Sigmoid colon (tissue), 4 donors: Measurements from ENCODE around the gene SGPP1.

ENCODE experiments used
- CTCF ChIP-seq, 4 experiments: fragments of 450-650 bp in 3 of 4; fragments of 200-600 bp in 1 of 4; IDR thresholded peaks; one replicate each; pipeline ENCODE4 v1.5.1; 2016 to 2019; ENCODE audit warnings: antibody characterized with exemption in 4 of 4, mild to moderate bottlenecking in 3 of 4, moderate library complexity in 2 of 4
- EP300 ChIP-seq, 4 donors: sonication (generic); formaldehyde crosslinking; IDR thresholded peaks; one replicate each; pipeline ENCODE4 v1.6.1; 2017; ENCODE audit warnings: antibody characterized with exemption in 4 of 4
- POLR2A ChIP-seq, 2 donors: fragments of 450-650 bp; IDR thresholded peaks; one replicate each; pipeline ENCODE4 v1.6.1; 2016; ENCODE audit warnings: antibody characterized with exemption in 2 of 2, mild to moderate bottlenecking in 2 of 2, moderate library complexity in 2 of 2
- POLR2AphosphoS5 ChIP-seq, 4 donors: sonication (generic); formaldehyde crosslinking; IDR thresholded peaks; one replicate each; pipeline ENCODE4 v1.6.1; 2017; ENCODE audit warnings: antibody characterized with exemption in 4 of 4

GRCh38 chr14:63654346-63654745 lies 73.5 kb downstream of the SGPP1 start:
- TF ChIP-seq EP300 (IDR thresholded peaks at IDR 0.05), result no peak
- TF ChIP-seq CTCF (IDR thresholded peaks at IDR 0.05), result no peak
- TF ChIP-seq POLR2AphosphoS5 (IDR thresholded peaks at IDR 0.05), result no peak
- TF ChIP-seq POLR2A (IDR thresholded peaks at IDR 0.05), result no peak
